Measurements from ENCODE around the gene FRMD4B. TPM values are rescaled to one million over a fixed set of nuclear protein-coding genes. Genes with fewer than 3 reads are reported as not detected.

FRMD4B gene
- polyA plus RNA-seq, 3 donors, result 13.2 to 21.0 (median 19.6) TPM

GRCh38 chr3:69292959-69293574 lies 92.8 kb downstream of the FRMD4B start:
- Histone ChIP-seq H3K9me3 (replicated peaks in 1 of 2; ENCODE audit: control insufficient read depth in 1 of 2, insufficient read depth in 1 of 2, low read length in 2 of 2) (no peaks in the 10 kb centered on the region), H3K27me3 (ENCODE audit: control insufficient read depth in 2 of 2, insufficient read depth in 2 of 2, low read length in 2 of 2) (no peaks in the 10 kb centered on the region), H2AFZ (ENCODE audit: insufficient read depth, low read depth, low read length, poor library complexity, severe bottlenecking) (no peak overlapping the region), H3K79me2 (ENCODE audit: insufficient read depth, low read length) (no peaks in the 10 kb centered on the region), H3K4me3 (replicated peaks in 1 of 3; ENCODE audit: low read depth in 2 of 3, low read length in 3 of 3) (no peak overlapping the region), H4K20me1 (ENCODE audit: insufficient read depth, low read length) (no peaks in the 10 kb centered on the region), H3K27ac (ENCODE audit: low read depth in 1 of 2, low read length in 2 of 2) (no peak overlapping the region), H3K36me3 (replicated peaks in 1 of 2; ENCODE audit: control insufficient read depth in 1 of 2, insufficient read depth in 2 of 2, low read length in 2 of 2) (peaks cover 29 to 51% of the 10 kb centered on the region in 2 donors), H3K4me2 (replicated peaks; ENCODE audit: extremely low read depth, low read length, poor library complexity, severe bottlenecking) (no peak overlapping the region), H3K9ac (ENCODE audit: insufficient read depth, low read length, poor library complexity, severe bottlenecking) (no peak overlapping the region), H3K4me1 (ENCODE audit: control insufficient read depth in 1 of 2, insufficient read depth in 2 of 2, low read length in 2 of 2) (no peaks in the 10 kb centered on the region)
- intact Hi-C loops (cut with micrococcal nuclease), result no loop called here
- peaks cover 65 to 68% of the 10 kb centered on the region in 2 donors for H3K36me3 Mint-ChIP-seq
- H3K4me1 Mint-ChIP-seq, result no peaks in the 10 kb centered on the region
- 81% methylated on average over 3 of the region's 7 CpGs for WGBS (ENCODE audit: insufficient coverage)
- DNase-seq, result no peak
- H3K27ac Mint-ChIP-seq, result peak overlapping the region in 1 of 7 donors; percentile 48
- H3K9me3 Mint-ChIP-seq, result peaks cover 0 to 2% (median 0%) of the 10 kb centered on the region in 7 donors
- TF ChIP-seq, protein P1, sequence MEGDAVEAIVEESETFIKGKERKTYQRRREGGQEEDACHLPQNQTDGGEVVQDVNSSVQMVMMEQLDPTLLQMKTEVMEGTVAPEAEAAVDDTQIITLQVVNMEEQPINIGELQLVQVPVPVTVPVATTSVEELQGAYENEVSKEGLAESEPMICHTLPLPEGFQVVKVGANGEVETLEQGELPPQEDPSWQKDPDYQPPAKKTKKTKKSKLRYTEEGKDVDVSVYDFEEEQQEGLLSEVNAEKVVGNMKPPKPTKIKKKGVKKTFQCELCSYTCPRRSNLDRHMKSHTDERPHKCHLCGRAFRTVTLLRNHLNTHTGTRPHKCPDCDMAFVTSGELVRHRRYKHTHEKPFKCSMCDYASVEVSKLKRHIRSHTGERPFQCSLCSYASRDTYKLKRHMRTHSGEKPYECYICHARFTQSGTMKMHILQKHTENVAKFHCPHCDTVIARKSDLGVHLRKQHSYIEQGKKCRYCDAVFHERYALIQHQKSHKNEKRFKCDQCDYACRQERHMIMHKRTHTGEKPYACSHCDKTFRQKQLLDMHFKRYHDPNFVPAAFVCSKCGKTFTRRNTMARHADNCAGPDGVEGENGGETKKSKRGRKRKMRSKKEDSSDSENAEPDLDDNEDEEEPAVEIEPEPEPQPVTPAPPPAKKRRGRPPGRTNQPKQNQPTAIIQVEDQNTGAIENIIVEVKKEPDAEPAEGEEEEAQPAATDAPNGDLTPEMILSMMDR (IDR thresholded peaks at IDR 0.05), result no peak
- H3K27me3 Mint-ChIP-seq (ENCODE audit: low read depth in 3 of 3), result no peaks in the 10 kb centered on the region
- H3K4me3 Mint-ChIP-seq, result no peak overlapping the region

GRCh38 chr3:69292185-69292584 lies 93.7 kb downstream of the FRMD4B start:
- no peaks in the 10 kb centered on the region for H3K27me3 Mint-ChIP-seq (ENCODE audit: low read depth in 3 of 3)
- Histone ChIP-seq H3K36me3 (replicated peaks in 1 of 2; ENCODE audit: control insufficient read depth in 1 of 2, insufficient read depth in 2 of 2, low read length in 2 of 2) (peaks cover 28 to 54% of the 10 kb centered on the region in 2 donors), H2AFZ (ENCODE audit: insufficient read depth, low read depth, low read length, poor library complexity, severe bottlenecking) (no peak overlapping the region), H3K27ac (ENCODE audit: low read depth in 1 of 2, low read length in 2 of 2) (no peak overlapping the region), H4K20me1 (ENCODE audit: insufficient read depth, low read length) (no peaks in the 10 kb centered on the region), H3K9me3 (replicated peaks in 1 of 2; ENCODE audit: control insufficient read depth in 1 of 2, insufficient read depth in 1 of 2, low read length in 2 of 2) (no peaks in the 10 kb centered on the region), H3K9ac (ENCODE audit: insufficient read depth, low read length, poor library complexity, severe bottlenecking) (no peak overlapping the region), H3K4me2 (replicated peaks; ENCODE audit: extremely low read depth, low read length, poor library complexity, severe bottlenecking) (no peak overlapping the region), H3K79me2 (ENCODE audit: insufficient read depth, low read length) (no peaks in the 10 kb centered on the region), H3K27me3 (ENCODE audit: control insufficient read depth in 2 of 2, insufficient read depth in 2 of 2, low read length in 2 of 2) (no peaks in the 10 kb centered on the region), H3K4me3 (replicated peaks in 1 of 3; ENCODE audit: low read depth in 2 of 3, low read length in 3 of 3) (no peak overlapping the region), H3K4me1 (ENCODE audit: control insufficient read depth in 1 of 2, insufficient read depth in 2 of 2, low read length in 2 of 2) (no peaks in the 10 kb centered on the region)
- no peak overlapping the region for H3K27ac Mint-ChIP-seq
- TF ChIP-seq, protein P1 (IDR thresholded peaks at IDR 0.05), result no peak
- no peak overlapping the region for H3K4me3 Mint-ChIP-seq
- H3K4me1 Mint-ChIP-seq, result no peaks in the 10 kb centered on the region
- 100% methylated on average over 2 of the region's 4 CpGs for WGBS (ENCODE audit: insufficient coverage)
- no peak for DNase-seq
- intact Hi-C loops (cut with micrococcal nuclease), result no loop called here
- peaks cover 70 to 71% of the 10 kb centered on the region in 2 donors for H3K36me3 Mint-ChIP-seq
- peaks cover 0 to 2% (median 0%) of the 10 kb centered on the region in 7 donors for H3K9me3 Mint-ChIP-seq
